NK-92 treated with Interleukin-12 subunit alpha and Interleukin-12 subunit beta, amount 100 ng/mL, for 24 hours (cell line): ENCODE data around the gene STRA6.
"Not testable (repeated sequence)": the region's sequence is repeated elsewhere in the genome, so short reads cannot be mapped to it uniquely, and the experiment has no call there.

Experiments used
- DNase-seq: peaks from one replicate; lab custom pipeline; 2025; lab: John Stamatoyannopoulos, UW

The STRA6 gene

GRCh38 chr15:74160390-74160789, 42.2 kb downstream of the STRA6 start:
- not testable (repeated sequence) for DNase-seq

DNA sequence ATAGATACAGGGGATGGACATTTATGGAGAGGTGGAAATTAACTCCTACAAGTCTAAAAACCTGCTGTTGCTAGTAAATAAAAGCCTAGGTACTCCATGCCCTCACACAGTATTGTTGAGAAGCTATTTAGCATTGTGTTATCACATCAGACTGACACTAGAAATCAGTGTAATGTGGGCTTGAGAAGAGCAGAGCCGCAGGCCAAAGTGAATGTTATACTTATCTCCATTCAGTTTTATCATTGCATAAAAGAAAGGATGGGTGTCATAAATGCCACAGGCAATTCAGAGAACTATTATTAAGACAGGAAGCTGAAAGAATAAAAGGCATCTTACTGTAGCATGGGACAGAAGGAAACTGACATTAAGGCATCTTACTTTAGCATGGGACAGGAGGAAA, 42.8 kb downstream of the STRA6 start:
- DNase-seq, result no peak

- no peak for DNase-seq
Measured at GRCh38 chr15:74158855-74159650, 43.5 kb downstream of the STRA6 start.

- no peak for DNase-seq
Measured at GRCh38 chr15:74157868-74158827, 44.4 kb downstream of the STRA6 start.

GRCh38 chr15:74156678-74157411, 45.7 kb downstream of the STRA6 start:
- no peak for DNase-seq

GRCh38 chr15:74155766-74156417, 46.7 kb downstream of the STRA6 start:
- DNase-seq, result no peak

- DNase-seq, result no peak
Measured at GRCh38 chr15:74147051-74147450, 55.5 kb downstream of the STRA6 start.

DNA sequence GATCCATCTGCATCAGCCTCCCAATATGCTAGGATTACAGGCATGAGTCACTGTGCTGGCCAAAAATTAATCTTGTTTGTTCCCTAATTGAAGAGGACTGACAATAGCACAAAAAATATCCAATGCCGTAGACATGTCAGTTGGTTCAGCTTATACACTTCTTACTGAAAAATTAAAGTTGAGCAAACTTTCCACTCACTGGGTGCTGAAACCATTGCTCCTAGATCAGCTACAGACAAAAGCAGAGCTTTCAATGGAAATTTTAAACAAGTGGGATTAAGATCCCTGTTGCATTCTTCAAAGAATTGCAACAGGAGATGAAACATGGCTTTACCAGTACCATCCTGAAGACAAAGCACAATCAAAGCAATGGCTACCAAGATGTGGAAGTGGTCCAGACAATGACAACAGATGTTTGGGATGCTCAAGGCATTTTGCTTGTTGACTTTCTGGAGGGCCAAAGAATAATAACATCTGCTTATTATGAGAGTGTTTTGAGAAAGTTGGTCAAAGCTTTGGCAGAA, 56.2 kb downstream of the STRA6 start:
- DNase-seq, result no peak

DNA sequence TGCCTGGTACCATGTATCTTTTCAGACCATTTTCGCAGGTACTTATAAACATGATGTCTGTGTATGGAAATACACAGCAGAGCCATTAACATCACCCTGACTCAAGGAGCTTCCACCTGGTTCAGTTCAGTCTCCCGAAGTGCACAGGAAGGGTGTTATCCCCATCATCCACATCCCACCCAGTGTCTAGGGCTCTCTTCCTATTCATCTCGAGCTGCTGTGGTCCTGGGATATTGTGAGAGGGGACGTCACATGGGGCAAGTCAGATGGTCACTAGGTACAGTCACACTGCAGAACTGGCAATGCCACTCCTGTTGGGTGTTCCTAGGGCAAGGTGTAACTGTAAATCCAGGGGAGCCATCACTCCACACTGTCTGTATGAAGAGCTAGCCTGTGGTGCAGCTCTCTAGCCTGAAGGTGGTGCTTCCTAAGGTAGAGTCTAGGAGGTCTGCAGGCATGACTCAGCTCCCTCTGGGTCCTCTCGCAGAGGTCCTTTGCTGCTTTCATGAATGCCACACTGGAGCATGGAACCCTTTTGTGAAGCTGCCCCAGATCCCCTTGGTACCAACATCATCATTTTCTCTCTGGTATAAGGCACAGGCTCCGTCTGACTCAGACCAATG, 58.3 kb downstream of the STRA6 start:
- no peak for DNase-seq

DNA sequence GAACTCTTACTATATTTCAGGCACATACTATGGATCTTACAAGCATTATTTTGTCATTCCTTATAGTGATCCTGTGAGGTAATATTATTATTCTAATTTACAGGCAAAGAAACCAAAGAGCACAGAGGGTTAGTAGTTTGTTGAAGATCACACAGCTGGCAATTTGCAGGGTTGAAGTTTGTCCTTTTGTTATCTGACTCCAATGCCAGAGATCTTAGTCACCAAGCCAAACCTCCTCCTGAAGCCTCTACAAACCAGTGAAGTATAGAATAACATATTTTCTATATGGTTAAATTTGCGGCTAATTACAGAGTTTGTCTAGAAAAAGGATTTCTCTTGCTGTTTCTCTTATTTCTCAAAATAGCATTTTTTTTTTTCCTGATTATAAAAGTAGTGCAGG, 61.0 kb downstream of the STRA6 start:
- no peak for DNase-seq

- no peak for DNase-seq
Measured at GRCh38 chr15:74138642-74139041, 63.9 kb downstream of the STRA6 start.

GRCh38 chr15:74137537-74137894, 65.1 kb downstream of the STRA6 start:
- no peak for DNase-seq

GRCh38 chr15:74136814-74137536, 65.6 kb downstream of the STRA6 start:
- DNase-seq, result no peak

GRCh38 chr15:74136540-74136813, 66.1 kb downstream of the STRA6 start:
- DNase-seq, result no peak

GRCh38 chr15:74135041-74135565, 67.5 kb downstream of the STRA6 start:
- no peak for DNase-seq

- no peak for DNase-seq
Measured at GRCh38 chr15:74134387-74135027, 68.1 kb downstream of the STRA6 start.

- no peak for DNase-seq
Measured at GRCh38 chr15:74133694-74134386, 68.7 kb downstream of the STRA6 start.

DNA sequence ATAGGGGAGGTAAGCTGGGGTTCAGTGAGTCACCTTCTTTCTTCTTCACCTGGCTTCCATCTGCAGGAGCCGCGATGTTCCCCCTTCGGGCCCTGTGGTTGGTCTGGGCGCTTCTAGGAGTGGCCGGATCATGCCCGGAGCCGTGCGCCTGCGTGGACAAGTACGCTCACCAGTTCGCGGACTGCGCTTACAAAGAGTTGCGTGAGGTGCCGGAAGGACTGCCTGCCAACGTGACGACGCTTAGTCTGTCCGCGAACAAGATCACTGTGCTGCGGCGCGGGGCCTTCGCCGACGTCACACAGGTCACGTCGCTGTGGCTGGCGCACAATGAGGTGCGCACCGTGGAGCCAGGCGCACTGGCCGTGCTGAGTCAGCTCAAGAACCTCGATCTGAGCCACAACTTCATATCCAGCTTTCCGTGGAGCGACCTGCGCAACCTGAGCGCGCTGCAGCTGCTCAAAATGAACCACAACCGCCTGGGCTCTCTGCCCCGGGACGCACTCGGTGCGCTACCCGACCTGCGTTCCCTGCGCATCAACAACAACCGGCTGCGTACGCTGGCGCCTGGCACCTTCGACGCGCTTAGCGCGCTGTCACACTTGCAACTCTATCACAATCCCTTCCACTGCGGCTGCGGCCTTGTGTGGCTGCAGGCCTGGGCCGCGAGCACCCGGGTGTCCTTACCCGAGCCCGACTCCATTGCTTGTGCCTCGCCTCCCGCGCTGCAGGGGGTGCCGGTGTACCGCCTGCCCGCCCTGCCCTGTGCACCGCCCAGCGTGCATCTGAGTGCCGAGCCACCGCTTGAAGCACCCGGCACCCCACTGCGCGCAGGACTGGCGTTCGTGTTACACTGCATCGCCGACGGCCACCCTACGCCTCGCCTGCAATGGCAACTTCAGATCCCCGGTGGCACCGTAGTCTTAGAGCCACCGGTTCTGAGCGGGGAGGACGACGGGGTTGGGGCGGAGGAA, 69.6 kb downstream of the STRA6 start:
- DNase-seq, result no peak
